Measurements from ENCODE around the gene POU2F1.

- TF ChIP-seq CTCF (IDR thresholded peaks at IDR 0.05) = no peak
- no peak for TF ChIP-seq POLR2A (IDR thresholded peaks at IDR 0.05)
These were observed 53.4 kb downstream of the POU2F1 start for GRCh38 chr1:167274061-167274460.

Data from thyroid gland (tissue), 4 donors.